ENCODE measurements around the gene PAQR9.

DNA sequence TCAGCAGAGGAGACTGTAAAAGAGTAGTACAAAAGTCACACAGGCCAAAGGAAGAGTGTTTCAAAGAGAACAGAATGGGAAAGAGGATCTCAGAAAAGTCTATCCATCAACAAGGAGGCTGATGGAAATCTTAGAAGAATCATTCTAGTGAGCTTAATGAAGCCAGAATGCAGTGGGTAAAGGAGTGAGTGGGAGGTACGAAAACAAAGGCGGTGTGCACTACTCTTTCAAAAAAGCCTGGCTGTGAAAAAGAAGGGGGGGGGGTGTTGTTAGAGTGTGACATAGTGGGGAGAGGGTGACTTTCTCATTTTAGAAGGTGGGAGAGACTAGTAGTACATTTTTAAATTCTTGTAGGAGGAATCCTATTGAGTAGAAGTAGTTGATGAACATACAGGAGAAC lies 11.7 kb downstream of the PAQR9 start:
- TF ChIP-seq, protein P1, sequence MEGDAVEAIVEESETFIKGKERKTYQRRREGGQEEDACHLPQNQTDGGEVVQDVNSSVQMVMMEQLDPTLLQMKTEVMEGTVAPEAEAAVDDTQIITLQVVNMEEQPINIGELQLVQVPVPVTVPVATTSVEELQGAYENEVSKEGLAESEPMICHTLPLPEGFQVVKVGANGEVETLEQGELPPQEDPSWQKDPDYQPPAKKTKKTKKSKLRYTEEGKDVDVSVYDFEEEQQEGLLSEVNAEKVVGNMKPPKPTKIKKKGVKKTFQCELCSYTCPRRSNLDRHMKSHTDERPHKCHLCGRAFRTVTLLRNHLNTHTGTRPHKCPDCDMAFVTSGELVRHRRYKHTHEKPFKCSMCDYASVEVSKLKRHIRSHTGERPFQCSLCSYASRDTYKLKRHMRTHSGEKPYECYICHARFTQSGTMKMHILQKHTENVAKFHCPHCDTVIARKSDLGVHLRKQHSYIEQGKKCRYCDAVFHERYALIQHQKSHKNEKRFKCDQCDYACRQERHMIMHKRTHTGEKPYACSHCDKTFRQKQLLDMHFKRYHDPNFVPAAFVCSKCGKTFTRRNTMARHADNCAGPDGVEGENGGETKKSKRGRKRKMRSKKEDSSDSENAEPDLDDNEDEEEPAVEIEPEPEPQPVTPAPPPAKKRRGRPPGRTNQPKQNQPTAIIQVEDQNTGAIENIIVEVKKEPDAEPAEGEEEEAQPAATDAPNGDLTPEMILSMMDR (IDR thresholded peaks at IDR 0.05) = no peak
- TF ChIP-seq EZH2 (IDR thresholded peaks at IDR 0.05; ENCODE audit: borderline replicate concordance, insufficient read depth, low read depth, low read length, poor library complexity, severe bottlenecking) = no peak

Measured in B cell (primary cell).